Fibroblast of pulmonary artery (primary cell): Measurements from ENCODE around the gene TMPRSS5.

Experiments
- DNase-seq: peaks from one replicate; pipeline ENCODE4 v3.0.0-alpha.2; 2010; ENCODE audit warnings: low read depth
- H3K4me3 ChIP-seq: replicated peaks from 2 replicates; pipeline ENCODE4 v1.5.1; 2011; ENCODE audit warnings: low read depth, mild to moderate bottlenecking, control low read depth, low read length, moderate library complexity
- TF ChIP-seq, protein P1 (sequence below): IDR thresholded peaks from 2 replicates; pipeline ENCODE4 v1.5.1; 2011; ENCODE audit warnings: mild to moderate bottlenecking, control low read depth, low read length, inconsistent platforms; ENCODE audit errors: missing control alignments

Gene TMPRSS5

GRCh38 chr11:113644605-113645004, 61.5 kb downstream of the TMPRSS5 start:
- TF ChIP-seq, protein P1, sequence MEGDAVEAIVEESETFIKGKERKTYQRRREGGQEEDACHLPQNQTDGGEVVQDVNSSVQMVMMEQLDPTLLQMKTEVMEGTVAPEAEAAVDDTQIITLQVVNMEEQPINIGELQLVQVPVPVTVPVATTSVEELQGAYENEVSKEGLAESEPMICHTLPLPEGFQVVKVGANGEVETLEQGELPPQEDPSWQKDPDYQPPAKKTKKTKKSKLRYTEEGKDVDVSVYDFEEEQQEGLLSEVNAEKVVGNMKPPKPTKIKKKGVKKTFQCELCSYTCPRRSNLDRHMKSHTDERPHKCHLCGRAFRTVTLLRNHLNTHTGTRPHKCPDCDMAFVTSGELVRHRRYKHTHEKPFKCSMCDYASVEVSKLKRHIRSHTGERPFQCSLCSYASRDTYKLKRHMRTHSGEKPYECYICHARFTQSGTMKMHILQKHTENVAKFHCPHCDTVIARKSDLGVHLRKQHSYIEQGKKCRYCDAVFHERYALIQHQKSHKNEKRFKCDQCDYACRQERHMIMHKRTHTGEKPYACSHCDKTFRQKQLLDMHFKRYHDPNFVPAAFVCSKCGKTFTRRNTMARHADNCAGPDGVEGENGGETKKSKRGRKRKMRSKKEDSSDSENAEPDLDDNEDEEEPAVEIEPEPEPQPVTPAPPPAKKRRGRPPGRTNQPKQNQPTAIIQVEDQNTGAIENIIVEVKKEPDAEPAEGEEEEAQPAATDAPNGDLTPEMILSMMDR = no peak

GRCh38 chr11:113643701-113644100, 62.4 kb downstream of the TMPRSS5 start:
- H3K4me3 ChIP-seq = no peak overlapping the region
- DNase-seq = no peak
- TF ChIP-seq, protein P1 = no peak

More at GRCh38 chr11:113644605-113645004, 61.5 kb downstream of the TMPRSS5 start:
- H3K4me3 ChIP-seq = no peak overlapping the region
- DNase-seq = no peak

DNA sequence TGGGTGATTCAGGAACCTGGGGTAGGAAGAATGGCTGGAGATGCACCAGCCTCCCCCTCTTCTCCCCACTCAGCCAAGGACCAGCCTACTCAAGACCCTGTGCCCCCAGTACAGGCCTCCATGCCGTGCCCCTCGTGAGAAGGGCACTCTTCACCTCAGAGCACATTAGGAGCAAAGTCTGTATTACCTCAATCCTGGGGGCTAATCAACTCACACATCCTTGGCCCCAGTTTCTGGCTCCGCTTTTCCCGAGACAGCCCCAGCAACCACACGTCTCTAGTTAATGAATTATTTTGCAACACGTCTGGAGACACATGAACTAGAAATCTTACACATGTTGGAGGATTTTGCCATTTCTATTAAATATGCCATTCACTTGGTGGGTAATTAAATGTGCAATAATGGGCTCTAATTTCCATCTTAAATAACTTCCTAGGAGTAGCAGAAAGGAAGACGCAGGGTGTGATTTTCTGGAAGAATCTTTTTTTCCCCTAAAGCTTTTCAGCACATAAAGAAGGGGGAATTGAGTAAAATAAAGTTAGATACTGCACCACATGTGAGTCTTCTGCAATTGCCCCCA, 63.0 kb downstream of the TMPRSS5 start:
- TF ChIP-seq, protein P1 = no peak
- DNase-seq = no peak
- no peak overlapping the region for H3K4me3 ChIP-seq

DNA sequence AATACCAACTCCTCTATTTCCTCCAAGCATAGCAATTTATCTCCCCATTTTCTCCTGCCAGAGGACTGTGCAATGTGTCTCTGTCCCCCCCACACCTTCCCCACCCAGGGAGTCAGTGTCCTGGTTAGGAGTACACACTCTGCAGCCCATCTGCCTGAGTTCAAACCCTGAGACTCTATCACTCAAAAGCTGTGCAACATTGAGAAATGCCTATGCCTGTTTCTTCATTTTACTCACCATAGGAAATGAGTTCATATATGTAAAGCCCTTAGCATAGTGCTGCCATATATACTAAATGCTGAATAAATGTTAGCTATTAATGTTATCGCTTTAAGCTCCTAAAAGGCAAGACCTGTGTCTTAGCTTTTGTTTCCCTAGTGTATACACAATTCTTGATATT, 64.0 kb downstream of the TMPRSS5 start:
- TF ChIP-seq, protein P1 = no peak
- DNase-seq = no peak
- no peak overlapping the region for H3K4me3 ChIP-seq

DNA sequence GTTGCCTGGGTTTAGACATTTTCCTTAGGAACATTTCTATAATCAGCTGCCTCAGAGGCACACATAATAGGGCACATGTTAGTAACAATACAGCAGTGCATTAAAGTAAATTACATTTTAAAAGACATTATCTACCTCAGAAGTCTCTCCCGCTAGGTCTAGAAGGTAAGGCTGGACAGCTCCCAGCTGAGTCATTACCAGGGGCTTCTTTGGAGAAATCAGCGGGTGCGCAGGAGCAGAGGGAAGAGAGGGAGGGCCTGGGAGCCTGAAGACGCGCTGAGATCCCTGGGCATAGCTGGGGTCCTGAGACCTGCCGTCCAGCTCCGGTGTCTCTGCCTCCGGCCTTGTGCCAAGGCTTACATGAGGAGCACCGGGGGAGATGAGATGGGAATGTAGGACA, 67.7 kb downstream of the TMPRSS5 start:
- TF ChIP-seq, protein P1 = no peak

GRCh38 chr11:113637636-113638035, 68.5 kb downstream of the TMPRSS5 start:
- TF ChIP-seq, protein P1 = no peak
- H3K4me3 ChIP-seq = no peak overlapping the region
- DNase-seq = no peak

More for the DNA sequence above, 67.7 kb downstream of the TMPRSS5 start:
- no peak overlapping the region for H3K4me3 ChIP-seq
- no peak for DNase-seq
